RWPE2 (cell line): Measurements from ENCODE around the gene PITPNM3.
A peak's percentile ranks its signal among the peaks of the same experiment; 100 is the strongest.

ENCODE experiments used
- ATAC-seq: fragments of 200-7000 bp; cut with Tn5 transposase; 3 replicates; pipeline ENCODE4 v1.9.1; 2021; ENCODE audit warnings: low read depth
- DNase-seq: peaks from one replicate; pipeline ENCODE4 v3.0.0-alpha.2; 2020; ENCODE audit warnings: low spot score
- H3K27ac ChIP-seq: fragments of 450-650 bp; 2 replicates; pipeline ENCODE4 v1.5.1; 2017; ENCODE audit warnings: mild to moderate bottlenecking; ENCODE audit not compliant: poor library complexity, severe bottlenecking
- H3K27me3 ChIP-seq: fragments of 250-450 bp; sonication (Bioruptor Pico); 2 replicates; pipeline ENCODE4 v1.5.1; 2021; ENCODE audit warnings: mild to moderate bottlenecking, moderate library complexity; ENCODE audit not compliant: insufficient read depth, poor library complexity, severe bottlenecking
- H3K36me3 ChIP-seq: fragments of 250-450 bp; sonication (Bioruptor Pico); 2 replicates; pipeline ENCODE4 v1.5.1; 2020; ENCODE audit warnings: low read depth, mild to moderate bottlenecking, moderate library complexity
- H3K4me1 ChIP-seq: fragments of 250-450 bp; sonication (Bioruptor Pico); 2 replicates; pipeline ENCODE4 v1.5.1; 2021; ENCODE audit warnings: mild to moderate bottlenecking, moderate library complexity; ENCODE audit not compliant: insufficient read depth, poor library complexity, severe bottlenecking
- H3K4me3 ChIP-seq: fragments of 250-450 bp; sonication (Bioruptor Pico); 2 replicates; pipeline ENCODE4 v1.5.1; 2021; ENCODE audit warnings: mild to moderate bottlenecking, moderate library complexity; ENCODE audit not compliant: severe bottlenecking
- H3K9me3 ChIP-seq: fragments of 250-450 bp; sonication (Bioruptor Pico); 2 replicates; pipeline ENCODE4 v1.5.1; 2021; ENCODE audit warnings: mild to moderate bottlenecking, moderate library complexity; ENCODE audit not compliant: severe bottlenecking
- CTCF ChIP-seq: fragments of 450-650 bp; IDR thresholded peaks from one replicate; pipeline ENCODE4 v1.5.1; 2017; ENCODE audit warnings: mild to moderate bottlenecking, moderate library complexity; ENCODE audit not compliant: poor library complexity, severe bottlenecking

Gene PITPNM3

GRCh38 chr17:6437956-6438355 is 118.4 kb downstream of the PITPNM3 start:
- no peak for TF ChIP-seq CTCF
- H3K36me3 ChIP-seq = no peaks in the 10 kb centered on the region
- DNase-seq = no peak

GRCh38 chr17:6437466-6437865 is 118.9 kb downstream of the PITPNM3 start:
- ATAC-seq (no peak), DNase-seq (no peak)
- TF ChIP-seq CTCF = no peak
- no peak overlapping the region for H3K4me3 ChIP-seq
- no peaks in the 10 kb centered on the region for H3K4me1 ChIP-seq
- H3K27ac ChIP-seq = no peak overlapping the region
- no peaks in the 10 kb centered on the region for H3K9me3 ChIP-seq
- H3K27me3 ChIP-seq = no peaks in the 10 kb centered on the region
- no peaks in the 10 kb centered on the region for H3K36me3 ChIP-seq

More at GRCh38 chr17:6437956-6438355, 118.4 kb downstream of the PITPNM3 start:
- no peaks in the 10 kb centered on the region for H3K27me3 ChIP-seq
- no peak overlapping the region for H3K4me3 ChIP-seq
- H3K9me3 ChIP-seq = no peaks in the 10 kb centered on the region
- H3K27ac ChIP-seq = no peak overlapping the region
- H3K4me1 ChIP-seq = no peaks in the 10 kb centered on the region
- no peak for ATAC-seq

GRCh38 chr17:6435968-6436367 is 120.4 kb downstream of the PITPNM3 start:
- no peaks in the 10 kb centered on the region for H3K9me3 ChIP-seq
- no peak overlapping the region for H3K27ac ChIP-seq
- DNase-seq = no peak
- H3K27me3 ChIP-seq = no peaks in the 10 kb centered on the region
- H3K4me3 ChIP-seq = no peak overlapping the region
- peak; percentile 77 for TF ChIP-seq CTCF
- no peaks in the 10 kb centered on the region for H3K4me1 ChIP-seq
- no peaks in the 10 kb centered on the region for H3K36me3 ChIP-seq
- ATAC-seq = peak; percentile 93

- Histone ChIP-seq H3K9me3 (no peaks in the 10 kb centered on the region), H3K36me3 (no peaks in the 10 kb centered on the region), H3K4me1 (no peaks in the 10 kb centered on the region), H3K4me3 (no peak within 1 kb of the TSS), H3K27ac (no peak within 1 kb of the TSS), H3K27me3 (no peaks in the 10 kb centered on the region)
- ATAC-seq = no peak
- DNase-seq = no peak
- no peak for TF ChIP-seq CTCF
Observed at GRCh38 chr17:6435051-6435450, 121.3 kb downstream of the PITPNM3 start, which contains the start of gene AIPL1. TSS of gene AIPL1 (minus strand) at chr17:6435121. CDS start at chr17:6435104, 17 bp downstream.

GRCh38 chr17:6430769-6431168 is 125.6 kb downstream of the PITPNM3 start:
- no peaks in the 10 kb centered on the region for H3K4me1 ChIP-seq
- DNase-seq = no peak
- H3K27me3 ChIP-seq = no peaks in the 10 kb centered on the region
- TF ChIP-seq CTCF = no peak
- H3K27ac ChIP-seq = no peak overlapping the region
- H3K4me3 ChIP-seq = no peak overlapping the region
- no peaks in the 10 kb centered on the region for H3K9me3 ChIP-seq
- no peak for ATAC-seq
- no peaks in the 10 kb centered on the region for H3K36me3 ChIP-seq
